PC-9 (cell line): Measurements from ENCODE around the gene GAA. TPM values are rescaled to one million over a fixed set of nuclear protein-coding genes. Genes with fewer than 3 reads are reported as not detected.

Experiments used
- BruUV-seq: library from RNA; stranded (reverse); fragments of 400-500 nt; replicated peaks from 2 replicates; lab custom pipeline; 2021; lab: Mats Ljungman, UMichigan
- CTCF ChIA-PET: fragments of 300-600 bp; sonication (Branson Sonifier 250); formaldehyde crosslinking; loops from one replicate; lab custom pipeline; 2022; ENCODE audit warnings: antibody characterized with exemption; lab: Charles Lee
- POLR2A ChIA-PET: fragments of 300-600 bp; sonication (Branson Sonifier 250); formaldehyde crosslinking; loops from one replicate; lab custom pipeline; 2022; ENCODE audit warnings: antibody characterized with exemption; ENCODE audit not compliant: unreplicated experiment; lab: Charles Lee
- DNase-seq, 2 experiments: peaks; one replicate each; pipeline versions ENCODE4 v3.0.0 to v3.0.0-alpha.2; 2015 to 2022; ENCODE audit warnings: mixed read lengths in 1 of 2
- H2AFZ ChIP-seq: fragments of 200-600 bp; sonication (generic); 2 replicates; pipeline ENCODE4 v1.8.1; 2017; ENCODE audit warnings: antibody characterized with exemption
- H3F3A ChIP-seq: fragments of 200-600 bp; sonication (generic); 2 replicates; pipeline ENCODE4 v1.8.1; 2017; ENCODE audit warnings: antibody characterized with exemption, mild to moderate bottlenecking, low read depth; ENCODE audit not compliant: insufficient read depth
- H3K27ac ChIP-seq: fragments of 200-600 bp; sonication (generic); 2 replicates; pipeline ENCODE4 v1.6.1; 2016; ENCODE audit warnings: mixed run types
- H3K27me3 ChIP-seq: fragments of 200-600 bp; sonication (generic); 2 replicates; pipeline ENCODE4 v1.6.1; 2016; ENCODE audit warnings: low read depth, mixed run types; ENCODE audit not compliant: insufficient read depth
- H3K36me3 ChIP-seq: fragments of 200-600 bp; sonication (generic); 2 replicates; pipeline ENCODE4 v1.6.1; 2016; ENCODE audit warnings: low read depth, mixed run types
- H3K4me1 ChIP-seq: fragments of 200-600 bp; sonication (generic); replicated peaks from 2 replicates; pipeline ENCODE4 v1.6.1; 2016; ENCODE audit warnings: mixed run types; ENCODE audit not compliant: insufficient read depth
- H3K4me2 ChIP-seq: fragments of 200-600 bp; sonication (generic); 2 replicates; pipeline ENCODE4 v1.6.1; 2017; ENCODE audit warnings: mixed run types
- H3K4me3 ChIP-seq: fragments of 200-600 bp; sonication (generic); 2 replicates; pipeline ENCODE4 v1.6.1; 2016; ENCODE audit warnings: mixed run types
- H3K79me2 ChIP-seq: fragments of 200-600 bp; sonication (generic); 2 replicates; pipeline ENCODE4 v1.6.1; 2017; ENCODE audit warnings: low read depth, mixed run types
- H3K9me2 ChIP-seq: fragments of 200-600 bp; sonication (generic); 2 replicates; pipeline ENCODE4 v1.8.1; 2017; ENCODE audit warnings: mild to moderate bottlenecking; ENCODE audit not compliant: insufficient read depth
- H3K9me3 ChIP-seq: fragments of 200-600 bp; sonication (generic); 2 replicates; pipeline ENCODE4 v1.8.1; 2016; ENCODE audit warnings: low read depth; ENCODE audit not compliant: insufficient read depth
- H4K20me1 ChIP-seq: fragments of 200-600 bp; sonication (generic); 2 replicates; pipeline ENCODE4 v1.8.1; 2017; ENCODE audit not compliant: insufficient read depth
- EZH2 ChIP-seq: fragments of 200-600 bp; sonication (generic); IDR thresholded peaks from 2 replicates; pipeline ENCODE4 v1.8.0; 2017; ENCODE audit warnings: antibody characterized with exemption, low read depth
- intact Hi-C: fragments of 100-400 bp; cut with micrococcal nuclease; formaldehyde crosslinking; loops from one replicate; pipeline ENCODE4 v1.10.0; 2022; ENCODE audit not compliant: unreplicated experiment
- total RNA-seq: library from RNA; stranded (reverse); gene quantifications from 2 replicates; pipeline ENCODE4 v1.2.3, GENCODE V29; 2021
- TF ChIP-seq, protein P1 (sequence below): fragments of 200-600 bp; sonication (generic); conservative IDR thresholded peaks from 2 replicates; pipeline ENCODE4 v1.6.1; 2017; ENCODE audit warnings: mixed run types, antibody characterized with exemption, mild to moderate bottlenecking, moderate library complexity

Gene GAA
- total RNA-seq, 1 experiment from 2014 or later, result 86.9 TPM

DNA sequence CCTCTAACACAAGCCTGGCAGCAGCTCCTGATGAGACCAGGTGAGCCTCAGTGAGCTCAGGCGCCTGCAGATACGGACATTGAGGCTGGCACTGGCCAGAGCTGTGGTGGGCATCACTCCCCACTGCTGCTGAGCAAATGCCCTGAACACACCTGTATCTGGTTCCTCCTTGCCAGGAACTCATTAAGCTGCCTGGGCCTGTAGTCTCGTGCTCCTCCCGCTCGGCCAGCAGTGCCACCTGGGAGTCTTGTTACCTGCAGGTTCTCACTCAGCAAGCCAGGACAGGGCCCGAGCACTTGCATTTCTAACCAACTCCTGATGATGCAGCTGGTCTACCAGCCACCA lies 32.2 kb downstream of the GAA start:
- no peak overlapping the region for H3K4me3 ChIP-seq
- no peaks in the 10 kb centered on the region for H4K20me1 ChIP-seq
- H2AFZ ChIP-seq, result no peak overlapping the region
- TF ChIP-seq, protein P1, sequence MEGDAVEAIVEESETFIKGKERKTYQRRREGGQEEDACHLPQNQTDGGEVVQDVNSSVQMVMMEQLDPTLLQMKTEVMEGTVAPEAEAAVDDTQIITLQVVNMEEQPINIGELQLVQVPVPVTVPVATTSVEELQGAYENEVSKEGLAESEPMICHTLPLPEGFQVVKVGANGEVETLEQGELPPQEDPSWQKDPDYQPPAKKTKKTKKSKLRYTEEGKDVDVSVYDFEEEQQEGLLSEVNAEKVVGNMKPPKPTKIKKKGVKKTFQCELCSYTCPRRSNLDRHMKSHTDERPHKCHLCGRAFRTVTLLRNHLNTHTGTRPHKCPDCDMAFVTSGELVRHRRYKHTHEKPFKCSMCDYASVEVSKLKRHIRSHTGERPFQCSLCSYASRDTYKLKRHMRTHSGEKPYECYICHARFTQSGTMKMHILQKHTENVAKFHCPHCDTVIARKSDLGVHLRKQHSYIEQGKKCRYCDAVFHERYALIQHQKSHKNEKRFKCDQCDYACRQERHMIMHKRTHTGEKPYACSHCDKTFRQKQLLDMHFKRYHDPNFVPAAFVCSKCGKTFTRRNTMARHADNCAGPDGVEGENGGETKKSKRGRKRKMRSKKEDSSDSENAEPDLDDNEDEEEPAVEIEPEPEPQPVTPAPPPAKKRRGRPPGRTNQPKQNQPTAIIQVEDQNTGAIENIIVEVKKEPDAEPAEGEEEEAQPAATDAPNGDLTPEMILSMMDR, result no peak
- no peak for TF ChIP-seq EZH2
- no TSS peak for BruUV-seq
- H3K27ac ChIP-seq, result no peak overlapping the region
- ChIA-PET POLR2A (no interaction called here), CTCF (no interaction called here)
- H3K27me3 ChIP-seq, result no peaks in the 10 kb centered on the region
- H3K4me1 ChIP-seq, result no peaks in the 10 kb centered on the region
- H3K9me2 ChIP-seq, result no peaks in the 10 kb centered on the region
- H3K79me2 ChIP-seq, result no peaks in the 10 kb centered on the region
- H3K9me3 ChIP-seq, result no peaks in the 10 kb centered on the region
- intact Hi-C loops, result no loop called here
- no peak overlapping the region for H3K4me2 ChIP-seq
- H3K36me3 ChIP-seq, result no peaks in the 10 kb centered on the region
- peaks cover 6% of the 10 kb centered on the region; the same call in 1 of the 2 replicates for H3F3A ChIP-seq
- no peak for DNase-seq

DNA sequence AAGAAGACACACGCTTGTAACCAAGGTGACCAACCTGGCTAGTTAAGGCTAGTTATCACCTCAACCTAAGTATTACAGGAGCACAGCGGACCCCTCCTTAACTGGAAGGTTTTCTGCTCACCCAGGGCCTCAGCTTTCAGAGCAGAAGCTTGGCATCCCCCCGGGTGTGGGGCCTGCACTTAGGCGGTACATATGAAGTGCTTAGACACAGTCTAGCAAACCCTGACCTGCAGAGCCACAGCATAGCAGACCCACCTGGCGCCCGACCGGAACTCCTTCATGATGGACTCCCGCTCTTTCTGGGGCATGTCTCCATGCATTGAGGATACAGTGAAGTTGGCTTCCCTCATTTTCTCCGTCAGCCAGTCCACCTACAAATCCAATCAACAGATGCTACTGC lies 35.8 kb downstream of the GAA start:
- no peaks in the 10 kb centered on the region for H3K9me3 ChIP-seq
- DNase-seq, result no peak
- H3F3A ChIP-seq, result peaks cover 6% of the 10 kb centered on the region; the same call in 1 of the 2 replicates
- no peaks in the 10 kb centered on the region for H3K27me3 ChIP-seq
- H3K27ac ChIP-seq, result no peak overlapping the region
- H3K79me2 ChIP-seq, result no peaks in the 10 kb centered on the region
- intact Hi-C loops, result no loop called here
- CTCF ChIA-PET, result no interaction called here
- no peak overlapping the region for H2AFZ ChIP-seq
- H3K4me1 ChIP-seq, result no peaks in the 10 kb centered on the region
- H4K20me1 ChIP-seq, result 0 out of 2 replicates have a peak, but pooled peaks cover 6% of the 10 kb centered on the region
- TF ChIP-seq, protein P1, result no peak
- TF ChIP-seq EZH2, result no peak
- no TSS peak for BruUV-seq
- peaks cover 15% of the 10 kb centered on the region for H3K36me3 ChIP-seq
- no peak overlapping the region for H3K4me3 ChIP-seq
- POLR2A ChIA-PET, result no interaction called here
- H3K9me2 ChIP-seq, result no peaks in the 10 kb centered on the region
- no peak overlapping the region for H3K4me2 ChIP-seq

DNA sequence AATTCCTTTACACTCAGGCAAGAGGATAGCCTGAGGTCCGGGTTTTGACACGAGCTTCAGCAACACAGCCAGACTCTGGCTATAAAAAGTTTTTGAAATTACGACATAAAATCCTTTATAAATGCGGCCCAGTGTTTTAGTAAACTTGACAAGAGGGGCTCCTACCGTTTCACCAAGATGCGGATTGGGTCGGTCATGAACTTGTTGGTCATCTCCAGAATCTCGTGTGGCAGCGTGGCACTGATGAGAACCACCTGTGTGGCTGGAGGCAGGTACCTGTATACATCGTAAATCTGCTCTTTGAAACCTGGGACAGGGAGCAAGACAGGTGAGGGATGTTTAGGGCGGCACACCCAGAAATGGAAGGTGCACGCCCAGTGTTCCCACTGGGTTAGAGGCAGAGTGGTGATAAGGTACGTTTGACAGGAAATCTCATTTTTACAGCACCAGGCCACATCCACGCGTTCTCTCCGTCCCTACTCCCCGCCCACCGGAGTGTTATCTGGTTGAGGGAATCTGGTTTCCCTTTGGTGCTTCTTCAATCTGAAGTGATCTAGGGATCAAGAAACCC lies 37.6 kb downstream of the GAA start:
- Histone ChIP-seq H3K36me3 (peaks cover 15% of the 10 kb centered on the region), H3K79me2 (peaks cover 12% of the 10 kb centered on the region; the same call in 1 of the 2 replicates), H3K27ac (no peak overlapping the region), H3K9me3 (no peaks in the 10 kb centered on the region), H3K4me2 (no peak overlapping the region), H2AFZ (no peak overlapping the region), H3K4me1 (no peaks in the 10 kb centered on the region), H3K27me3 (no peaks in the 10 kb centered on the region), H3F3A (no peaks in the 10 kb centered on the region), H4K20me1 (peaks cover 17% of the 10 kb centered on the region; the same call in 1 of the 2 replicates), H3K9me2 (no peaks in the 10 kb centered on the region), H3K4me3 (no peak overlapping the region)
- no TSS peak for BruUV-seq
- ChIA-PET POLR2A (no interaction called here), CTCF (no interaction called here)
- TF ChIP-seq, protein P1, result no peak
- no peak for TF ChIP-seq EZH2
- no peak for DNase-seq
- intact Hi-C loops, result no loop called here
